ENCODE results near the gene MRPL14.

Gene MRPL14

DNA sequence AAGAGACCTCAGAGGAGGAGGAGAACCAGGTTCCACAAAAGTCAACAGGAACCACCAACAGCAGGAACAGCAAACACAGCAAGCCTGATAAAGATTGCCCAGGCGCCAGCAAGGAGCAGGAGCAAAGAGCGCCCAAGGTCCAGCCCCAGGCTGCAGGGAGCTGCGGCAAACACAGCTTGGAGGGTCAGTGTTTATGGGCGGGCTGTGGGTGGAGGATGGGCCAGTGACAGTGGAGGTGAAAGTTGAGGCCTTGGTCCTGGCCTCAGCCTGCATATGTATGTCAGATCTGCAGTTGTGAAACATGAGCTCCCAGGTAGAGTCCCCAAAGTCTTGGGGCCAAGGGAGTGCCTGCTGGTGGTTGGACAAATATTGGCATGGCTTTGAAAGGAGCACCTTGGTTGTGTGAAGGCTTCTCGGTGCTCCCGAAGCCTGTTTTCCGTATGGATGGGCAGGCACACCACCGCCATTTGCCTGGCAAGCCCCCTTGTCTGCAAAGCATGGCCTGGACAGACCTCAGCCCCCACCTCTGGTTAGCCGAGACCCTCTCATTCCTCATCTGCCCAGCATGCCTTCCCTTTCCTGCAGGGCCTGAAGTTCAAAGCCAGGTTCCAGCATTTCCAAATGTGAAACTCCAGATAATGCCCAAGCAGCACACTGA, 29.4 kb upstream of the MRPL14 start:
- peak overlapping the region; percentile 95 for H3K27ac ChIP-seq

DNA sequence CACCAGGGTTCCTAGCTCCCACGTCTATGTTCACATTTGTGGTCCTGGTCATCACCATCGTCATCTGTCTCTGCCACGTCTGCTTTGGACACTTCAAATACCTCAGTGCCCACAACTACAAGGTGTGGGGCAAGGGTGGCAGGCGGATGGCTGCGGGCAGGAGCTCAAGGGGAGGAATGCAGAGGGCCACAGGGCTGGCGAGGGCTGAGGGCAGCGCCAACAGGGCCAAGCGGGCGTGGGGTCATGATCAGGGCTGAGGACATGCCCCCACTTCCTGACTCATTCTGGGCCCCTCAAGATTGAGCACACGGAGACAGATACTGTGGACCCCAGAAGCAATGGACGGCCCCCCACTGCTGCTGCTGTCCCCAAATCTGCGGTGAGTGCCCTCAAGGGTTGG, 26.8 kb upstream of the MRPL14 start:
- TF ChIP-seq, protein P1, sequence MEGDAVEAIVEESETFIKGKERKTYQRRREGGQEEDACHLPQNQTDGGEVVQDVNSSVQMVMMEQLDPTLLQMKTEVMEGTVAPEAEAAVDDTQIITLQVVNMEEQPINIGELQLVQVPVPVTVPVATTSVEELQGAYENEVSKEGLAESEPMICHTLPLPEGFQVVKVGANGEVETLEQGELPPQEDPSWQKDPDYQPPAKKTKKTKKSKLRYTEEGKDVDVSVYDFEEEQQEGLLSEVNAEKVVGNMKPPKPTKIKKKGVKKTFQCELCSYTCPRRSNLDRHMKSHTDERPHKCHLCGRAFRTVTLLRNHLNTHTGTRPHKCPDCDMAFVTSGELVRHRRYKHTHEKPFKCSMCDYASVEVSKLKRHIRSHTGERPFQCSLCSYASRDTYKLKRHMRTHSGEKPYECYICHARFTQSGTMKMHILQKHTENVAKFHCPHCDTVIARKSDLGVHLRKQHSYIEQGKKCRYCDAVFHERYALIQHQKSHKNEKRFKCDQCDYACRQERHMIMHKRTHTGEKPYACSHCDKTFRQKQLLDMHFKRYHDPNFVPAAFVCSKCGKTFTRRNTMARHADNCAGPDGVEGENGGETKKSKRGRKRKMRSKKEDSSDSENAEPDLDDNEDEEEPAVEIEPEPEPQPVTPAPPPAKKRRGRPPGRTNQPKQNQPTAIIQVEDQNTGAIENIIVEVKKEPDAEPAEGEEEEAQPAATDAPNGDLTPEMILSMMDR (conservative IDR thresholded peaks at IDR 0.05), result no peak

More for the DNA sequence above, 29.4 kb upstream of the MRPL14 start:
- TF ChIP-seq, protein P1 (conservative IDR thresholded peaks at IDR 0.05), result no peak

DNA sequence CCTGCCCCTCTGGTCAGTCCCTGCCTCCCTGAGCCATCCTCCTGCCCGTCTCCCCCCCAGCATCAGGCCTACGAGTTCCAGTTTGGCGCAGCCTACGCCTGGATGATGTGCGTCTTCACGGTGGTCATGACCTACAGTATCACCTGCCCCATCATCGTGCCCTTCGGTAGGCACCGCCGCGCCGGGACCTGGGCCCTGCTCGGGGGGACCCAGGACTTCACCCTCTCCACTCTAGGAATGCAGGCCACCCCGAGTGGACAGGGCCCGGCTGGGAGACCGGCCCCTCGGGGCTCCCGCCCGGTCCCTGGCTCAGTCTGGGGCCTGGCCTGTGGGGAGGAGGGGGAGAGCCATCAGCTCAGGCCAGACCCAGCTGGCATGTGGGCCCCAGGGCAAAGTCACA, 25.3 kb upstream of the MRPL14 start:
- TF ChIP-seq, protein P1 (conservative IDR thresholded peaks at IDR 0.05), result no peak
- no peak overlapping the region for H3K27ac ChIP-seq

More for the DNA sequence above, 26.8 kb upstream of the MRPL14 start:
- peak overlapping the region; percentile 95; the same call in 1 of the 2 replicates for H3K27ac ChIP-seq

DNA sequence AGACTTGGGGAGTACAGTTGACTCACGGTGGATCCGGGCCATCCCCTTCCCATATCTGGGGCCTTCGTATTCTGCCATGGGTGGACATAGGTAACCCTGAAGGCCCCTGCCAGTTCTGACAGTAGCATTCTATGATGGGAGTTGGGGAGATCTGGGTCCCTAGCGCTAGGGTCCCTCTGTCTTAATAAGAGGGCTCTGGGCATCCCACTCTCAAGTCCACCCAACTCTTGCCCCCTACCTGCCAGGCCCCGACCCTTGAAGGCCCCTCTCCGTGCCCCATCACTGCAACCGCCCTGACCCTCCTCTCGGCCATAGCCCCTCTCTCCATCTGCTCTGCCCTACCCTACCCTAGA, 24.8 kb upstream of the MRPL14 start:
- H3K27ac ChIP-seq, result no peak overlapping the region
- TF ChIP-seq, protein P1 (conservative IDR thresholded peaks at IDR 0.05), result peak; percentile 38

DNA sequence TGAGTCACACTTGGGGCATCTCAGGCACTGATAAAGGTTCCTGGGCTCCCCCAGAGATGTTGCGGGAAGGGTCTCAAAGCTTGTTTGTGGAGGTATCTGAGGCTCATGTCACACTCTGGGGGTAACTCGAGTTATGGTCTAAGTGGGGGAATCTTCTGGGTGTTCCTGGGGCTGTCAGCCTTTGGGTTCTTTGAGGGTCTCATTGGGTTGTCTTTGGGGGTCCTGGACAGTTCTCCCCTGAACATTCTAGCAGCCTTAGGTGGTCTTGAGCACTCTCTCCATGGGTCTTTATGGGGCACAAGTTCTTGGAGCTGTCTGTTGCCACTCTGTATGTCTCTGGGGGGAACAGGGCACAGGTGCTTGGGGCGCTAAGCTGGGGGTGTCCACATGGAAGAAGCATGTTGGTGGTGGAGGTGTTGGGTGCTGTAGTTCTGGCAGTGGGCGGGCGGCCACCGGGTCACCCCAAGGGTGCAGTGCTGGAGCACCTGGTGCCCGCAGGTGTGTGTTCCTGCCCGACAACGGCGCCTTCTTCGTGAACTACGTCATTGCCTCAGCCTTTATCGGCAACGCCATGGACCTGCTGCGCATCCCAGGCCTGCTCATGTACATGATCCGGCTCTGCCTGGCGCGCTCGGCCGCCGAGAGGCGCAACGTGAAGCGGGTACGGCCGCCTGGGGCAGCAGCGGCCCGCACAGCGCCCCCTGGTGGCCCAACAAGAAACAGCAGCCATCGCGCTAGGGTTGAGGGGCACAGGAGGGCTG, 24.3 kb upstream of the MRPL14 start:
- TF ChIP-seq, protein P1 (conservative IDR thresholded peaks at IDR 0.05), result peak; percentile 80
- no peak overlapping the region for H3K27ac ChIP-seq

DNA sequence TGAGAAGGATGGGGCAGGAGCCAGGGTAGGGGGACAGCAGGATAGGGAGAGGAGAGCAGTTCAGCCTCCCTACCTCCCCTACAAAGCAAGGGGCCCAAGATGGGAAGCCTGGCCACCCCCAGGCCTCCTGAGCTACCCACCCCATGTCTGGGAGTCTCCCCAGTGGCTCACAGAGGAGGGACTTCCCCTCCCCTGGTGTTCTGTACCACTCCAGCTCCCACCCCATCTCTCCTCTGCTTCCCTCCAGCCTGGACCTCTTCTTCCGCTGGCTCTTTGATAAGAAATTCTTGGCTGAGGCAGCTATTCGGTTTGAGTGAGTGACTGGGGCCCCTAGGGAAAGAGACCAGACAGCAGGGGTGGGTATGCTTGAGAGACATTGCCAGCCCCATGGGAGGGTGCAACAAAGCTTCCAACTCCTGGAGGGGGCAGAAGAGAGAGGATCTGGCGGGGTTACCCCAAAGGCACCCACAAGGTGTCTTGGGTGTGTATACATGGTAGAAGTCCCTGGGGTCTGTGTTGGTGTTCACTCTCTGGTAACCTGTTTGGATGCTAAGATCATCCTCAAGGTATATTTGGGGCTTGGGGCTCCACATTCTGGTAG, 23.2 kb upstream of the MRPL14 start:
- H3K27ac ChIP-seq, result no peak overlapping the region
- TF ChIP-seq, protein P1 (conservative IDR thresholded peaks at IDR 0.05), result no peak

DNA sequence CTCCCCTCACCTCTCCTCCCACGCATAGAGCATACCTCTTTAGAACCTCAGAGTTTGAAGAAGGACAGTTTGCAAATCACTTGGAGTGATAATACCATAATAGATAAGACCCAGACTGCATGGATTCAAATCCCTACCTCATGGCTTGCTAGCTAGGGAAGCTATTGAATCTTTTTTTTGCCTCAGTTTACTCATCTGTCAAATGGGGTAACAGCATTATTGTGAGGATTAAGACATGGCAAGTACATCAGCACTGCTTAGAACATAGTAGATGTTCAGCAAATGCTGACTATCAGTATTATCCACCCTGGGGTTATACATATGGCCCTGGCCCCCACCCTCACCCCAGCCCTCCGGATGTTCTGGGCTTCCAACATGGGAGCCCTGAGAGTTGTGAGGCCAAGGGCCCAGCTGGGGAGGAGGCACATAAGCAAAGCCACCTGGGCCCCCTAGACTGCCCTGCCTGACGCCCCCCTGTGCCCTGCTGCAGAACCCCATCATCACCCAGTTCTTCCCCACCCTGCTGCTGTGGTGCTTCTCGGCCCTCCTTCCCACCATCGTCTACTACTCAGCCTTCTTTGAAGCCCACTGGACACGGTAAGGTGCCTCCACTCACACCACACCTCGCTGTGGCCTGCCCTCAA, 22.2 kb upstream of the MRPL14 start:
- TF ChIP-seq, protein P1 (conservative IDR thresholded peaks at IDR 0.05), result no peak
- no peak overlapping the region for H3K27ac ChIP-seq
